OCI-LY7 (cell line): ENCODE results near the gene EME2. TPM values are rescaled to one million over a fixed set of nuclear protein-coding genes. Genes with fewer than 3 reads are reported as not detected.

Experiments used
- BruUV-seq: library from RNA; stranded (reverse); fragments of 400-500 nt; replicated peaks from 2 replicates; lab custom pipeline; 2021; lab: Mats Ljungman, UMichigan
- CTCF ChIA-PET: fragments of 300-600 bp; sonication (Branson Sonifier 250); formaldehyde crosslinking; loops from one replicate; lab custom pipeline; 2022; ENCODE audit warnings: antibody characterized with exemption; ENCODE audit not compliant: unreplicated experiment; lab: Charles Lee
- POLR2A ChIA-PET: fragments of 300-600 bp; sonication (Branson Sonifier 250); formaldehyde crosslinking; loops from one replicate; lab custom pipeline; 2022; ENCODE audit warnings: antibody characterized with exemption; lab: Charles Lee
- DNase-seq: peaks from one replicate; pipeline ENCODE4 v3.0.0-alpha.2; 2015; ENCODE audit warnings: low spot score
- H2AFZ ChIP-seq: fragments of 200-600 bp; sonication (generic), shearing (Covaris generic); 2 replicates; pipeline ENCODE4 v1.6.1; 2014; ENCODE audit warnings: mild to moderate bottlenecking, antibody characterized with exemption, low read length, moderate library complexity
- H3K27ac ChIP-seq: fragments of 200-600 bp; sonication (generic); 2 replicates; pipeline ENCODE4 v1.5.1; 2014; ENCODE audit warnings: mixed run types, low read depth, mild to moderate bottlenecking, moderate library complexity, low read length, inconsistent platforms; ENCODE audit not compliant: poor library complexity, severe bottlenecking
- H3K36me3 ChIP-seq: fragments of 200-600 bp; sonication (generic); 2 replicates; pipeline ENCODE4 v1.6.1; 2014; ENCODE audit warnings: mild to moderate bottlenecking, antibody characterized with exemption, low read length, moderate library complexity, mixed read lengths; ENCODE audit not compliant: insufficient read depth
- H3K4me1 ChIP-seq: fragments of 200-600 bp; sonication (generic); 2 replicates; pipeline ENCODE4 v1.5.1; 2014; ENCODE audit warnings: mild to moderate bottlenecking, low read length; ENCODE audit not compliant: insufficient read depth, poor library complexity, severe bottlenecking
- H3K4me2 ChIP-seq: fragments of 200-600 bp; sonication (generic); 2 replicates; pipeline ENCODE4 v1.6.1; 2014; ENCODE audit warnings: mild to moderate bottlenecking, low read length
- H3K4me3 ChIP-seq: fragments of 200-600 bp; sonication (generic); 2 replicates; pipeline ENCODE4 v1.5.1; 2014; ENCODE audit warnings: mild to moderate bottlenecking, low read depth, low read length; ENCODE audit not compliant: poor library complexity, severe bottlenecking
- H3K79me2 ChIP-seq: fragments of 200-600 bp; sonication (generic); 2 replicates; pipeline ENCODE4 v1.6.1; 2016; ENCODE audit warnings: low read depth, mild to moderate bottlenecking, low read length, moderate library complexity, mixed read lengths; ENCODE audit not compliant: insufficient read depth
- H3K9me2 ChIP-seq: fragments of 200-600 bp; sonication (generic); 2 replicates; pipeline ENCODE4 v1.6.1; 2016; ENCODE audit warnings: mild to moderate bottlenecking, low read length, mixed read lengths; ENCODE audit not compliant: insufficient read depth
- H3K9me3 ChIP-seq: fragments of 200-600 bp; sonication (generic); 2 replicates; pipeline ENCODE4 v1.6.1; 2014; ENCODE audit warnings: mild to moderate bottlenecking, mixed run types, low read length, mixed read lengths
- H4K20me1 ChIP-seq: fragments of 200-600 bp; sonication (generic); 2 replicates; pipeline ENCODE4 v1.6.1; 2014; ENCODE audit warnings: mild to moderate bottlenecking, antibody characterized with exemption, low read length, moderate library complexity, mixed read lengths; ENCODE audit not compliant: insufficient read depth
- EZH2phosphoT487 ChIP-seq: fragments of 200-600 bp; sonication (generic); IDR thresholded peaks from 2 replicates; pipeline ENCODE4 v1.6.1; 2018; ENCODE audit warnings: low read depth, borderline replicate concordance, mild to moderate bottlenecking, mixed run types, antibody characterized with exemption, low read length, moderate library complexity, mixed read lengths
- intact Hi-C: fragments of 100-400 bp; cut with micrococcal nuclease; formaldehyde crosslinking; loops from one replicate; pipeline ENCODE4 v1.10.0; 2022; ENCODE audit not compliant: unreplicated experiment
- total RNA-seq, 2 experiments: library from RNA; depleted of rRNA in 1 of 2; stranded (reverse); fragments of >200 nt in 1 of 2; shearing (Covaris generic) in 1 of 2; gene quantifications; 2 replicates each; pipeline ENCODE4 v1.2.3, GENCODE V29; 2014 to 2022
- TF ChIP-seq, protein P1 (sequence below): fragments of 200-600 bp; sonication (generic); conservative IDR thresholded peaks from 2 replicates; pipeline ENCODE4 v1.5.1; 2014; ENCODE audit warnings: mild to moderate bottlenecking, antibody characterized with exemption, low read length, moderate library complexity, mixed read lengths

Gene EME2
- total RNA-seq, 2 experiments from 2014 or later: 23.8 to 48.5 TPM

DNA sequence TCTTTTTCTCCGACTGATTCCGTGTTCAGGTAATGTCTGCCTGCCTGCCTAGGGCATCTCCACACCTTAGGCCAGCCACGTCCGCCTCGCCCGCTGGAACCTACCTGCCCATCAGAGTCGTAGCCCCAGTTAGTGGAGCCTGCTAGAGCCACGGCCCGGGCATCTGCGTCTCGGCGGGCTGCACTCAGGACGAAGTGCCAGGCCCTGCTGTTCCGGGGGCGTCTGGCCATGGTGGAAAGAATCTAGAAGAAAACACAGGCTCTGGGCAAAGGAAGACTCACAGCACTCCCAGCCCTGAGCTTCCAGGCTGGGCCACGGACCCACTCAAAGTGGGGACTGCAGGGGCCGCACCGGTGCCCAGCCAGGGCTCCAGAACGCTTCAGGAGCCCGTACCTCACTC, 8.6 kb downstream of the EME2 start:
- Histone ChIP-seq H3K79me2 (peaks cover 22% of the 10 kb centered on the region), H3K4me3 (peak overlapping the region; percentile 89), H3K4me1 (peaks cover 13% of the 10 kb centered on the region), H3K4me2 (peak overlapping the region; percentile 82), H3K36me3 (peaks cover 47% of the 10 kb centered on the region), H3K9me3 (no peaks in the 10 kb centered on the region), H3K27ac (no peak overlapping the region), H2AFZ (no peak overlapping the region), H3K9me2 (no peaks in the 10 kb centered on the region), H4K20me1 (no peaks in the 10 kb centered on the region; the same call in 1 of the 2 replicates)
- ChIA-PET POLR2A (no interaction called here), CTCF (no interaction called here)
- TF ChIP-seq EZH2phosphoT487: no peak
- TF ChIP-seq, protein P1, sequence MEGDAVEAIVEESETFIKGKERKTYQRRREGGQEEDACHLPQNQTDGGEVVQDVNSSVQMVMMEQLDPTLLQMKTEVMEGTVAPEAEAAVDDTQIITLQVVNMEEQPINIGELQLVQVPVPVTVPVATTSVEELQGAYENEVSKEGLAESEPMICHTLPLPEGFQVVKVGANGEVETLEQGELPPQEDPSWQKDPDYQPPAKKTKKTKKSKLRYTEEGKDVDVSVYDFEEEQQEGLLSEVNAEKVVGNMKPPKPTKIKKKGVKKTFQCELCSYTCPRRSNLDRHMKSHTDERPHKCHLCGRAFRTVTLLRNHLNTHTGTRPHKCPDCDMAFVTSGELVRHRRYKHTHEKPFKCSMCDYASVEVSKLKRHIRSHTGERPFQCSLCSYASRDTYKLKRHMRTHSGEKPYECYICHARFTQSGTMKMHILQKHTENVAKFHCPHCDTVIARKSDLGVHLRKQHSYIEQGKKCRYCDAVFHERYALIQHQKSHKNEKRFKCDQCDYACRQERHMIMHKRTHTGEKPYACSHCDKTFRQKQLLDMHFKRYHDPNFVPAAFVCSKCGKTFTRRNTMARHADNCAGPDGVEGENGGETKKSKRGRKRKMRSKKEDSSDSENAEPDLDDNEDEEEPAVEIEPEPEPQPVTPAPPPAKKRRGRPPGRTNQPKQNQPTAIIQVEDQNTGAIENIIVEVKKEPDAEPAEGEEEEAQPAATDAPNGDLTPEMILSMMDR: no peak
- intact Hi-C loops: loop anchor here (5.0 kb wide), 2 partner anchors 46 to 161 kb away; partner anchors contain the start of genes FAHD1, HAGH and MSRB1
- BruUV-seq: no TSS peak
- DNase-seq: no peak

DNA sequence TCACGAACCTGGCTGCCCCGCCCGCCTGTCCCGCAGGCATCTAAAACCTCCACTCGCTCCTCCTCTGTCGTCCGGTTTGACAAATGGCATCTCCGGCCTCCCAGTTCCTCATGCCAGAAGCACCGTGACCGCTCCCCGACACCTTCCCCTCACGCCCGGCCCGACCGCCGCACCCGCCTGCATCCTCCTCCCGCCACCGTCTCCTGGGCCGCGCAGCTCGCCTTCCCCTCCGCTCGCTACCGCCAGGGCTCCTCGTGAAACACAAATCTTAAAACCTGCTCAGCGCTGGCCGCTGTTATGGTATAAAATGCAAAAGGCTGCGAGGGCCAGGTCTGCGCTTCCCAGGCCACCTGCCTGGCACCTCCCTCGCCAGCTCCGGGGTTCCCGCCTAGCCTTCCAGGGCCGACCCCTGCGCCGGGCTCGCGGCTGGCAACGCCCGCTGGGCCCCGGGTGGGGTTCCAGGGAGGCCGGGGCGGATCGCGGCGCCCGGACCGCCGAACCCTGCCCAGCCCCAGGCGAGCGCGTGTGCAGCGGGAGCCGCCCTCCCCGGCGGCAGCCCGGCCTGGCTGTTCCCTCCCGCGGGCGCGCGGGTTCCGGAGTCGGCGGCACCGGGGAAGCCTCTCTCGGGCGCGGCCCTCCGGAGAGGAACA, 9.3 kb downstream of the EME2 start:
- peak overlapping the region; percentile 89 for H3K4me3 ChIP-seq
- H3K4me2 ChIP-seq: peak overlapping the region; percentile 82
- H4K20me1 ChIP-seq: no peaks in the 10 kb centered on the region; the same call in 1 of the 2 replicates
- peaks cover 13% of the 10 kb centered on the region for H3K4me1 ChIP-seq
- H3K36me3 ChIP-seq: peaks cover 45% of the 10 kb centered on the region
- no peak for TF ChIP-seq EZH2phosphoT487
- TF ChIP-seq, protein P1: no peak
- peak overlapping the region; percentile 44 for H3K27ac ChIP-seq
- BruUV-seq: no TSS peak
- H3K9me3 ChIP-seq: no peaks in the 10 kb centered on the region
- peaks cover 22% of the 10 kb centered on the region for H3K79me2 ChIP-seq
- intact Hi-C loops: loop anchor here (1.0 to 5.0 kb wide), 3 partner anchors 9 to 160 kb away; partner anchors contain the start of genes FAHD1, HAGH, MRPS34 and MSRB1
- DNase-seq: peak; percentile 36
- POLR2A ChIA-PET: interaction anchor here (1.1 to 1.3 kb wide), 4 partner anchors 9 to 171 kb away, joined by 3 to 9 read pairs (median 6); partner anchors contain the start of genes EME2, IFT140, MRPS34 and MSRB1
- H3K9me2 ChIP-seq: no peaks in the 10 kb centered on the region
- H2AFZ ChIP-seq: peak overlapping the region; percentile 26; the same call in 1 of the 2 replicates
- CTCF ChIA-PET: no interaction called here
